ENCODE data around the gene ADAMTS2.

Gene ADAMTS2

DNA sequence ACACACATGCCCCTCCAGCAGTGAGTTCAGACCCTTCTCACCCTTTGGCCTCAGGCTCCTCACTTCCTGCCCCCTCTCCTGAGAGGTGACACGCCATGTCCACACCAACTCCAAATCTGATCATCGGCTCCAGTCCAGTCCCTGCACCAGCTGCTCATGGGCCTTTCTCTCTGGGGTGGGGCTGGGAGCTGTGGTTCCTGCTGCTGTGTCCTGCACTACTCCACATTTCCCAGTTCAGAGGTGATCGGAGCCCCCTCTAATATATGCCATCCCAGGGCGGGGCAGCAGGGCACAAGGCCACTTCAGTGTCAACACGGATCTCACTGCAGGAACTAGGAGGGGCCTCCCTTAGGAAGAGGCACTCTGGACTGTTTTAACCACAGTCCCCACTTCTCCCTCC is 91.5 kb downstream of the ADAMTS2 start:
- H3K9me3 Mint-ChIP-seq, result no peaks in the 10 kb centered on the region
- H3K36me3 Mint-ChIP-seq (ENCODE audit: low read depth), result no peaks in the 10 kb centered on the region
- no peak overlapping the region for H3K4me3 Mint-ChIP-seq
- no peak for DNase-seq
- TF ChIP-seq CTCF (IDR thresholded peaks at IDR 0.05), result no peak
- H3K27ac Mint-ChIP-seq, result no peak overlapping the region
- peaks cover 6% of the 10 kb centered on the region for H3K27me3 Mint-ChIP-seq (ENCODE audit: low read depth, poor library complexity)
- peaks cover 19% of the 10 kb centered on the region for H3K4me1 Mint-ChIP-seq

GRCh38 chr5:179251276-179251969 is 93.8 kb downstream of the ADAMTS2 start:
- H3K9me3 Mint-ChIP-seq, result peaks cover 17% of the 10 kb centered on the region
- no peaks in the 10 kb centered on the region for H3K36me3 Mint-ChIP-seq (ENCODE audit: low read depth)
- TF ChIP-seq CTCF (IDR thresholded peaks at IDR 0.05), result no peak
- no peak overlapping the region for H3K27ac Mint-ChIP-seq
- DNase-seq, result no peak
- H3K4me1 Mint-ChIP-seq, result peaks cover 10% of the 10 kb centered on the region
- H3K4me3 Mint-ChIP-seq, result no peak overlapping the region
- peaks cover 8% of the 10 kb centered on the region for H3K27me3 Mint-ChIP-seq (ENCODE audit: low read depth, poor library complexity)

DNA sequence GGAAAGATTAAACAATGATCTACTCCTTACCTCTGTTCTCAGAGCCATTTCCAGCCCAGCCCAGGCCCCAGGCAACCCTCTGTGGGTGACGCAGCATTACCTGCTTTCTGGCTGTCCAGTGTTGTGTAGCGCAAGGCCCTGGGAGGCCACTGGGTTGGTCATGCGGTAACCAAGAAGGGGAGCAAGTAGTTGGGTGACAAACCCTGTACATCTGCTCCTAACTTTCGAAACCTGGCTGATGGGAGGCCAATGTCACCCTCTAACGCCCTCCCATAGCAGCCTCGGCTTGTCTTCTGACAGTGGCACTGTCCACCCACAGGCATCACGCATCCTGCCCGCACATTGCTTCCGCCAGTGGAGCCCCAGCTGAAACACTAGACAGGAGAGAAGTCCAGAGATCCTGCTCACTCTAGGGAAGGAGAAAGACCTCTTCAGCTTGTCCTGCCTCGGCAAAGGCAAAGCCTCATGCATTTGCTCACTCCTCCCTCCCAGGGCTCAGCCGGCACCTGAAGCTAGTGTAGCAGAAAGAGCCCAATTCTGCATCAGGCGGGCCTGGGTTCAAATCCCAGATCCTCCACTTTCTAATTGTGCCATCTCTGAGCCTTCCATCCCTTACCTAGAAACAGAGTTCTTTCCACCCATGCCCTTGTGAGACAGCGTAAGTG is 94.6 kb downstream of the ADAMTS2 start:
- no peak for DNase-seq
- Mint-ChIP-seq H3K9me3 (peaks cover 24% of the 10 kb centered on the region), H3K4me3 (no peak overlapping the region), H3K36me3 (ENCODE audit: low read depth) (no peaks in the 10 kb centered on the region), H3K27ac (no peak overlapping the region), H3K27me3 (ENCODE audit: low read depth, poor library complexity) (peaks cover 11% of the 10 kb centered on the region), H3K4me1 (peaks cover 6% of the 10 kb centered on the region)
- TF ChIP-seq CTCF (IDR thresholded peaks at IDR 0.05), result no peak

GRCh38 chr5:179246227-179246626 is 99.0 kb downstream of the ADAMTS2 start:
- H3K4me1 Mint-ChIP-seq, result peaks cover 9% of the 10 kb centered on the region
- no peak overlapping the region for H3K27ac Mint-ChIP-seq

GRCh38 chr5:179245031-179245430 is 100.2 kb downstream of the ADAMTS2 start:
- DNase-seq, result no peak
- Mint-ChIP-seq H3K4me1 (peaks cover 9% of the 10 kb centered on the region), H3K27ac (no peak overlapping the region), H3K4me3 (no peak overlapping the region), H3K27me3 (ENCODE audit: low read depth, poor library complexity) (peaks cover 14% of the 10 kb centered on the region), H3K9me3 (peaks cover 31% of the 10 kb centered on the region), H3K36me3 (ENCODE audit: low read depth) (no peaks in the 10 kb centered on the region)
- no peak for TF ChIP-seq CTCF (IDR thresholded peaks at IDR 0.05)

More at GRCh38 chr5:179246227-179246626, 99.0 kb downstream of the ADAMTS2 start:
- TF ChIP-seq CTCF (IDR thresholded peaks at IDR 0.05), result no peak
- Mint-ChIP-seq H3K9me3 (peaks cover 31% of the 10 kb centered on the region), H3K36me3 (ENCODE audit: low read depth) (no peaks in the 10 kb centered on the region), H3K27me3 (ENCODE audit: low read depth, poor library complexity) (peaks cover 14% of the 10 kb centered on the region), H3K4me3 (no peak overlapping the region)
- no peak for DNase-seq

DNA sequence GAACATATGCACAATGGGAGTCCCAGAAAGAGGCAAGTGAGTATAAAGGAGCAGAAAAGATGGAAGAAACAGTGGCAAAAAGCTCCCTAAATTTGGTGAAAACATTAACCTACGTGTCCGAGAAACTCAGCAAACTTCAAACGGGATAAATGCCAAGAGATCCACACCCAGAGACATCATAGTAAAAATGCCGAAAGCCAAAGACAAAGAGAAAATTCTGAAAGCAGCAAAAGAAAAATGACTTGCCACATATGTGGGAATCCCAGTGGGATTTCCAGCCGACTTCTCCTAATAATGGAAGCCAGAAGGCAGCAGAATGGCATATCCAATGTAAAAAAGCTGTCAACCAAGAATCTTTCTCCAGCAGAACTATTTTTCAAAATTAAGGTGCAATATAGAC is 101.2 kb downstream of the ADAMTS2 start:
- TF ChIP-seq CTCF (IDR thresholded peaks at IDR 0.05), result no peak
- Mint-ChIP-seq H3K27me3 (ENCODE audit: low read depth, poor library complexity) (peaks cover 17% of the 10 kb centered on the region), H3K9me3 (peaks cover 40% of the 10 kb centered on the region), H3K36me3 (ENCODE audit: low read depth) (peaks cover 5% of the 10 kb centered on the region), H3K4me3 (no peak overlapping the region), H3K4me1 (peaks cover 9% of the 10 kb centered on the region), H3K27ac (no peak overlapping the region)
- DNase-seq, result no peak
